Measurements from ENCODE around the gene HLX.

DNA sequence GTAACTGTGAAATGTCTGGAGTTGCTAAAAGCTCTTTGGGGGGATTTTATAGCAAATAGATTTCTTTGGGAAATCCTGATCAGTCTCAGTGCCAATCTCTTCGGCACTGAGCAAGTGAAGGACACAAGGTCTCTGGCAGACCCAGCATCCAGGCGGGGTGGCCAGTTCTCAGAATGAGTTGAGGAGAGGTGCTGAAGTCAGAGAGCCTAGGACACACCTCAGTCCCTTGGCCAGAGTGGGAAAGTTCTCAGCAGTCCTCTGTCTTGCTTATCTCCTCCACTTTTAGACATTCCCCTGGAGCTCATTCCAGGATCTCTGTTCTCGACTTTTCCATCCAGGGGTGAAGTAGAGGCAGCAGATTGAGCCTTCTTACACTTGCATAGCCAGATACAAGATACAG lies 6.7 kb downstream of the HLX start:
- TF ChIP-seq RFX5 (IDR thresholded peaks at IDR 0.05; ENCODE audit: low read length) (no peak), FOXJ3 (CRISPR knock-in tag; IDR thresholded peaks at IDR 0.05) (no peak), CTCF (IDR thresholded peaks at IDR 0.05) (no peak), EZH2phosphoT487 (IDR thresholded peaks at IDR 0.05; ENCODE audit: borderline replicate concordance, low read depth) (no peak), EP300 (IDR thresholded peaks at IDR 0.05; ENCODE audit: borderline replicate concordance in 1 of 2, low read depth in 1 of 2, low read length in 1 of 2) (no peak), NRF1 (IDR thresholded peaks at IDR 0.05; ENCODE audit: low read depth, low read length) (no peak), SMC3 (IDR thresholded peaks at IDR 0.05; ENCODE audit: low read depth, low read length) (no peak), POLR2AphosphoS5 (IDR thresholded peaks at IDR 0.05; ENCODE audit: low read depth, low read length) (no peak), SIN3A (IDR thresholded peaks at IDR 0.05; ENCODE audit: borderline replicate concordance, low read depth, low read length) (no peak)
- TF ChIP-seq, protein P1, sequence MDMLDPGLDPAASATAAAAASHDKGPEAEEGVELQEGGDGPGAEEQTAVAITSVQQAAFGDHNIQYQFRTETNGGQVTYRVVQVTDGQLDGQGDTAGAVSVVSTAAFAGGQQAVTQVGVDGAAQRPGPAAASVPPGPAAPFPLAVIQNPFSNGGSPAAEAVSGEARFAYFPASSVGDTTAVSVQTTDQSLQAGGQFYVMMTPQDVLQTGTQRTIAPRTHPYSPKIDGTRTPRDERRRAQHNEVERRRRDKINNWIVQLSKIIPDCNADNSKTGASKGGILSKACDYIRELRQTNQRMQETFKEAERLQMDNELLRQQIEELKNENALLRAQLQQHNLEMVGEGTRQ (IDR thresholded peaks at IDR 0.05; ENCODE audit: borderline replicate concordance, low read depth, low read length): no peak
- TF ChIP-seq, protein P2, sequence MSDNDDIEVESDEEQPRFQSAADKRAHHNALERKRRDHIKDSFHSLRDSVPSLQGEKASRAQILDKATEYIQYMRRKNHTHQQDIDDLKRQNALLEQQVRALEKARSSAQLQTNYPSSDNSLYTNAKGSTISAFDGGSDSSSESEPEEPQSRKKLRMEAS (IDR thresholded peaks at IDR 0.05; ENCODE audit: low read depth): no peak

Measured in SK-N-SH (cell line).